HG03571 (cell line): ENCODE data around the gene TAF9B.
A peak's percentile ranks its signal among the peaks of the same experiment; 100 is the strongest.
"Not testable (repeated sequence)": the region's sequence is repeated elsewhere in the genome, so short reads cannot be mapped to it uniquely, and the experiment has no call there.

Source experiments
- ATAC-seq: cut with Tn5 transposase; IDR thresholded peaks from one replicate; pipeline ENCODE4 v1.9.1; 2021; ENCODE audit not compliant: unreplicated experiment

TAF9B gene

DNA sequence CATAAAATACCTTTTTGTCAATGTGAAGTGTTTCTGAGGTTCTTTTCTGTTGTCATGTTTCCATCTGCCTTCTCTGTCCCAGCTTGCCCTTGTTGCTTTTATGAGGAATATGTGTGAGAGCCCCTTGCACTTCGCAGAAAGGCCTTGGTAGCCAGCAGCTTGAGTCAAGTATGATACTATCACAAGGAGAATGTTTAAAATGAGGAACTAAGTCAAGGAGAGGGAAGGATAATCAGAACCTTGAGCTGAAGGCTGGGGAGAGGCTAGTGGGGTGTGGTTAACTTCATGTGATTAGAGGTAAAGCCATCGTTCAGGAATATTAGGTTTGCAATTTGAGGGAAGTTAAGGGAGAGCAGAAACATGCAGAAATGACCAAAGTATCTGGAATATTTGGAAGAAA is 22.7 kb downstream of the TAF9B start:
- no peak for ATAC-seq

- ATAC-seq = no peak
Measured at GRCh38 chrX:78116365-78116764, 23.1 kb downstream of the TAF9B start.

GRCh38 chrX:78111140-78111931 is 28.1 kb downstream of the TAF9B start:
- no peak for ATAC-seq

GRCh38 chrX:78109458-78109857 is 30.0 kb downstream of the TAF9B start:
- ATAC-seq = no peak

DNA sequence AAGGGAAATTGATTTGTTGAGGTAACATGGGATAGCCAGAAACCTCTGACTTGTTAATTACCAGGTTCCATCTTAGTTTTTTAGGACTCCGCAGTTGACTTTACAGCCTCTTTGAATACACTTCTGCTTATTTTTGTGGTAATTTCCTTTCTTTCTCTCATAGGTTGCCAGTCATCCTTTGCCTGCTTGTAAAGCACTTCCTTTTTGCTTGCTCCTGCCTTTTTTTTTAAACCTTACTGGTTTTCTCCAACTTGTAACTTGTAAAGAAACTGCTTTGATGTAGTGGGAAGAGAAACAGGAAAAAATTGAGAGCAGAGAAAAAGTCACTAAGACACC is 32.8 kb downstream of the TAF9B start:
- ATAC-seq = no peak

DNA sequence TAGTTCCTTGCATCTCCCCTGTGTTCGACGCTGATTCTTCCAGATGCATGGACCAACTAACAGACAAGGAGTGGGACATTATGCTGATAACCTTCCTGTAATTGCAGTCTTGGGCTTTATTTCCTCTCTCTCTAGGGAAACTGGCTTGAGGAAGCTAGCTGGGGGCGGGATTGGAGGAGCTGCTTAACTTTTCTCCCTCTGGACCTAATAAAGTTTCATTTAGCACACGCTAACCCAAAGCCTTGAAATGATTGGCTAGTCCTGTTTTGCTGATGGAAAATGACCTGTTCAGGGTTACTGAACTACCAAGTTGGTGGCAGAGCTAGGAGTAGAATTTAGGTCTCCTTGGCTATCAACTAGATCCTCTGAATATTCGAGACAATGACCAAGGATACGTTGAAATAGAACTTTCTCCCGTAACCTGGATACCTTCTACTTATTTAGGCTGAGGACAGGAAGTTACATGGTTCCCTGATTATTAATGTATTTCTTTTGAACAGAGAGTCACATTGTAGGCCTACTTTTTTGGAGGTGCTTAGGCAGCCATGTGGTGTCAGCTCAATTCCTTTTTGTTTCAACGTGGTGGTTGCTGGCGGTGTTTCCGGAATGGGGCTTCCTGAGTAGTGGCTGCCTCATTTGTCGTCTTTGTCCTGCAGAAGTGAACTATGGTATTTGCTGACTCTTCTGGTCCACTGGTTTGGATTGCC is 33.4 kb downstream of the TAF9B start:
- no peak for ATAC-seq

DNA sequence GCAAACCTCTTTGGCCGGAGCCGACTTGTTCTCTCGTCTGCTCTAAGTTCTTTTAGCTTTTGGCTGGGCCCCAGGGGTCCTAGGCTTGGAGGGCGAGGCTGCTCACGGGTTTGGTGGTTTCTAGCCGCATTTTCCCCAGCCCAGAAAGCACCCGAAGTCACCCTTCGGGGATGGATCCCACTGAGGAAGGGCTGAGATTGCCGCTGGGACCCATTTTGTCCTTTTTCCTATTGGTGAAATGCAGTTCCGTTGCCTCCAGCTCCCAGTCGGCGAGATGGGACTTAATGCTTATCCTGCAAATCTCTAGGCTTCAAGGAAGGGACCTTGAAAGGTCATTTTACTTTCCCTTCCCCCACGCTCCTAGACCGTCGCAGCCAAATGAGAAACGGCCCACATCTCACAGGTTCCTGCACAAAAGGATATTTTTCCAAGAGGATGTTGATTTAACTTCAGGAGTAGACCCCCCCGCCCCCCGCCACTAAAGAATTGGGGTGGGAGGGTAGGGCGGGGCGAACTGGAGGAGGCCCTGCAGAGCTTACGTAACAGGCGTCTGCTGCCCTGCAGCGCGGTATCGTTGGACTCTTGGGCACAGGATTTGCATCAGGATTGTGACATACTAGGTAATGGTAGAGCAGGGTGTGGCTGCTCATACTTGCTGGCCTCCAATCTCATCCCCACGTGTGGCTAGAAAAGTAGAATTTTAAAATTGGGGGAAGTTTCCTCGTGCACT is 34.8 kb downstream of the TAF9B start:
- ATAC-seq = peak; percentile 2

GRCh38 chrX:78103623-78104446 is 35.6 kb downstream of the TAF9B start, which contains the start of gene PGK1:
TSS of gene PGK1 (plus strand) at chrX:78104248. CDS start at chrX:78104341, 93 bp downstream.
- ATAC-seq = peak; percentile 96

- no peak for ATAC-seq
Measured at GRCh38 chrX:78103001-78103622, 36.3 kb downstream of the TAF9B start.

DNA sequence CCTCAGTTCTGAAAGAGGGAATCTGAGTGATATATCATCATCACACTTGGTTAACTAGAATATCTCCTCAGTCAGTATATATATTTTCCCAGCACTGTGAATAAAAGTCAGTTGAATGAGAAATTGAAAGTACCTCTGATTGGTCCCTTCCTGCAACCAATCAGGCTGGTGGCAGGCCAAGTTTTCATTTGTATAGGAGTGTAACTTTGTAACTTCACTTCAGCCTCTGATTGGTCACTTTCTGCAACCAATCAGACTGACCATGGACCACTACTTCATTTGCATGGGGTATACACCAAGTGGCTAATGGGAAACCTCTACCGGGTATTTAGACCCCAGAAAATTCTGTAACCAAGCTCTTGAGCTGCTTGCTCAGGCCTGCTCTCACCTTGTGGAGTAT is 37.4 kb downstream of the TAF9B start:
- ATAC-seq = no peak

DNA sequence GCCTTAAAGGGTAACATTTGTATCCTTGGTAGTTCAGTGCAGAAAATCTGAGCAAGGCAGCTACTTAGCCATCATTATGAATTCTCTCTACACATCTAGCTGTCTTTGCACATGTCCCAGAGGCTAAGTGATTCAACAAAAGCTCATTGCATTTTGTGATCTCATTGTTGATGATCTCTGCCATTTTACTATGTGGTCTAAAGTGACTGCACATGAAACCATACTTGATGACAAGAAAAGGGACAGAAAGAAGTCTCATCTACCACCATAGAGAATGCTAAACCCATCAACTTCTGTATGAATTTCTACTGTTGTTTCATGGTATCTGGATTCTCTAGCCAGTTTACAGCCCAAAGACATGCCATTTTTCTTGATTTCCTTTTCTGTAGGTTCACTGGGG is 41.3 kb downstream of the TAF9B start:
- ATAC-seq = no peak

DNA sequence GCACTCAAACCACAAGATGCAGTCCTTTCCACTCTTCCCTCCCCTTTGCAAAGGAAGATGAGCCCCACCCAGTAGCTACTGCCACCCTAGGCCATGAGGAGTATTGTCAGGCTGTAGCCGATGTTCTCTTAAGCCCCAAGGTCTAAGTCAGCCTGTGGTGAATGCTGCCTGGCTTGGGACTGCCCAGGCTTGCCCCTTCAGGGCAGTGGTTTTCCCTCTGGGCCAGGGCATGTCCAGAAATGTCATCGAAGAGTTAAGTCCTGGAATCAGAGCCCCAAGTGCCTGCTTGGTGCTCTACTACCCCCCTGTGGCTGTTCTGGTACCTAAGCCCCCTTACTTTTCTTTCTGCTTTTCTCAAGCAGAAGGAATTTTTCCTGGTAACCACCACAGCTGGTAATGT is 47.2 kb downstream of the TAF9B start:
- ATAC-seq = no peak

GRCh38 chrX:78081413-78081812 is 58.0 kb downstream of the TAF9B start:
- not testable (repeated sequence) for ATAC-seq
